H1 (cell line): ENCODE data around the gene FOXA3. TPM values are rescaled to one million over a fixed set of nuclear protein-coding genes. Genes with fewer than 3 reads are reported as not detected.

ENCODE experiments used
- CHD1 ChIP-seq: IDR thresholded peaks from 2 replicates; pipeline ENCODE4 v1.6.1; 2012; ENCODE audit warnings: low read depth, low read length, improper control_type of control experiment
- EZH2 ChIP-seq: fragments of 200-600 bp; sonication (generic); IDR thresholded peaks from 2 replicates; pipeline ENCODE4 v1.7.1; 2012; ENCODE audit warnings: low read depth, mild to moderate bottlenecking, moderate library complexity, low read length, inconsistent platforms; ENCODE audit not compliant: severe bottlenecking
- RAD21 ChIP-seq, 2 experiments: IDR thresholded peaks in 1 of 2; conservative IDR thresholded peaks in 1 of 2; 2 replicates each; pipeline ENCODE4 v1.6.1; 2011; ENCODE audit warnings: low read depth in 2 of 2, low read length in 2 of 2, improper control_type of control experiment in 1 of 2, inconsistent platforms in 1 of 2, mild to moderate bottlenecking in 1 of 2, moderate library complexity in 1 of 2
- RNF2 ChIP-seq: fragments of 200-900, 300-1000 bp; sonication (generic); IDR thresholded peaks from 2 replicates; pipeline ENCODE4 v1.7.1; 2016; ENCODE audit warnings: borderline replicate concordance, low read depth, mild to moderate bottlenecking, antibody characterized with exemption, low read length; ENCODE audit not compliant: poor library complexity, severe bottlenecking; ENCODE audit errors: missing control alignments
- SAP30 ChIP-seq: fragments of 300-600 bp; sonication (generic); IDR thresholded peaks from 2 replicates; pipeline ENCODE4 v1.7.1; 2012; ENCODE audit warnings: low read length, moderate library complexity, mild to moderate bottlenecking, inconsistent platforms; ENCODE audit not compliant: insufficient read depth, insufficient replicate concordance
- polyA plus RNA-seq, 7 experiments: library from polyadenylated mRNA; depleted of rRNA in 3 of 7; stranded (reverse) in 5 of 7; unstranded in 2 of 7; fragments of >200 nt in 5 of 7; fragments of 200-250 nt in 2 of 7; gene quantifications; 1 replicate in 5 of 7; 2 replicates in 1 of 7; 4 replicates in 1 of 7; pipeline versions ENCODE4 v1.2.1 to v1.2.3, GENCODE V29; 2011 to 2013; ENCODE audit warnings: missing spikeins in 2 of 7, mixed read lengths in 2 of 7
- total RNA-seq: library from RNA; stranded (reverse); fragmentation: NEBNext Ultra II Directional; extraction: Animal tissue kit (Norgen Biotek cat#: 25700); gene quantifications from 2 replicates; pipeline ENCODE4 v1.2.1, GENCODE V29; 2021

The FOXA3 gene
- total and polyA plus RNA-seq, 2 of the 8 experiments (the other 6 are each of a cell fraction or from before 2014, with no cell fraction given) = 20.2 to 49.1 TPM

DNA sequence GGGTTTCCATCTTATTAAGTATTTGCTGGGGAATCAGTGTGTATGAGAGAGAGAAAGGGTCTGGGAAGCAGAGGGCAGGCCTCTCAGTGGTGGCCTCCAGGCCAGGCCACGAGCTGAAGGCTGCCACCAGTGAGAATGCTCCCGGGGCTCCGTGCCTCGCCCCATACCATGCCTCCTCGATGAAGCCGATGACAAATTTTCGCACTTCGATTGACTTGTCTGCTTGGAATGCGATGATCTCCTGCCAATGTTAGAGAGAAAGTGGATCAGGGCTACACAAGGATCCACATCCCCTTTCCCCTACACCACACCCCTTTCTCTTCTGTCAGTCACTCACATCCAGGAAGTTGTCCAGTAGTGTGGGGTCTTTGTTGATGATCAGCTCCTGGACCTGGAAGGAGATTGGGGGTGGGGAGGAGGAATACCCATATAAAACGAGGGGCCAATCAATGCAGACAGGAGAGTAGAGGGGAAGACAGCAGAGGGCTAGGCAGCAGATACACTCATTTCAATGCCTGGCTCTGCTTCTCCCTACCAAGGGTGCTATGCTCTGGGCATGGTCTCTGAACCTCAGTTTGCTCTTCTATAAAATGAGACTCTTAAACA, 11.9 kb upstream of the FOXA3 start (continued):
- TF ChIP-seq EZH2 (no peak), RNF2 (no peak), CHD1 (no peak), SAP30 (no peak), RAD21 (IDR thresholded peaks at IDR 0.05 in 1 of 2, conservative IDR thresholded peaks at IDR 0.05 in 1 of 2; ENCODE audit: low read depth in 2 of 2, low read length in 2 of 2) (no peak)
